HK-2 (cell line): Measurements from ENCODE around the gene TNIP1.

Source experiments
- DNase-seq: peaks from one replicate; pipeline ENCODE4 v3.0.0-alpha.2; 2018; ENCODE audit not compliant: unreplicated experiment

The TNIP1 gene

GRCh38 chr5:151064916-151065499 lies 15.8 kb downstream of the TNIP1 start:
- DNase-seq, result no peak

- DNase-seq, result peak; percentile 28
Measured at GRCh38 chr5:151063142-151063989, 17.5 kb downstream of the TNIP1 start.

GRCh38 chr5:151062405-151063141 lies 18.3 kb downstream of the TNIP1 start:
- DNase-seq, result no peak

GRCh38 chr5:151060742-151061141 lies 20.1 kb downstream of the TNIP1 start:
- no peak for DNase-seq

- no peak for DNase-seq
Measured at GRCh38 chr5:151058891-151059489, 21.8 kb downstream of the TNIP1 start.

GRCh38 chr5:151058301-151058700 lies 22.5 kb downstream of the TNIP1 start:
- DNase-seq, result no peak

GRCh38 chr5:151056379-151057325 lies 24.2 kb downstream of the TNIP1 start:
- no peak for DNase-seq

GRCh38 chr5:151055336-151055735 lies 25.5 kb downstream of the TNIP1 start:
- no peak for DNase-seq

GRCh38 chr5:151054709-151055108 lies 26.1 kb downstream of the TNIP1 start:
- no peak for DNase-seq

- DNase-seq, result no peak
Measured at GRCh38 chr5:151053796-151054462, 26.9 kb downstream of the TNIP1 start.

GRCh38 chr5:151052836-151053235 lies 28.0 kb downstream of the TNIP1 start:
- DNase-seq, result no peak

GRCh38 chr5:151051931-151052608 lies 28.8 kb downstream of the TNIP1 start:
- no peak for DNase-seq

GRCh38 chr5:151051066-151051930 lies 29.5 kb downstream of the TNIP1 start:
- peak; percentile 55 for DNase-seq

- DNase-seq, result no peak
Measured at GRCh38 chr5:151048526-151048925, 32.3 kb downstream of the TNIP1 start.

- no peak for DNase-seq
Measured at GRCh38 chr5:151047814-151048425, 32.9 kb downstream of the TNIP1 start.

- DNase-seq, result no peak
Measured at GRCh38 chr5:151042453-151043093, 38.3 kb downstream of the TNIP1 start.

- no peak for DNase-seq
Measured at GRCh38 chr5:151041577-151042268, 39.1 kb downstream of the TNIP1 start.
